NCI-H1694 treated with DMSO at 0.1 percent for 48 hours (cell line): ENCODE measurements around the gene XRCC4.

Experiments used
- DNase-seq: peaks from one replicate; lab custom pipeline; 2025; lab: John Stamatoyannopoulos, UW

XRCC4 gene

DNA sequence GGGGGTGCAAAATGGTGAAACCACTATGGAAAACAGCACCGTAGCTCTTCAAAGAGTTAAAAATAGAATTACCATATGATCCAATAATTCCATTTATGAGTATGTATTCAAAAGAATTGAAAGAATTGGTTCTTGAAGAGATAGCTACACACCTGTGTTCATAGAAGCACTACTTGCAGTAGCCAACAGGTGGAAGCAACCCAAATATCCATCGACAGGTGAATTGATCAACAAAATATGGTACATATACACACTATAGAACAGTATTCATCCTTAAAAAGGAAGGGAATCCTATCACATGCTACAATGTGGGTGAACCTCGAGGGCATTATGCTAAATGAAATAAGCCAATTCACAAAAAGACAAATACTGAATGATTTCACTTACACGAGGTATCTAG lies 308.5 kb downstream of the XRCC4 start:
- DNase-seq, result no peak

DNA sequence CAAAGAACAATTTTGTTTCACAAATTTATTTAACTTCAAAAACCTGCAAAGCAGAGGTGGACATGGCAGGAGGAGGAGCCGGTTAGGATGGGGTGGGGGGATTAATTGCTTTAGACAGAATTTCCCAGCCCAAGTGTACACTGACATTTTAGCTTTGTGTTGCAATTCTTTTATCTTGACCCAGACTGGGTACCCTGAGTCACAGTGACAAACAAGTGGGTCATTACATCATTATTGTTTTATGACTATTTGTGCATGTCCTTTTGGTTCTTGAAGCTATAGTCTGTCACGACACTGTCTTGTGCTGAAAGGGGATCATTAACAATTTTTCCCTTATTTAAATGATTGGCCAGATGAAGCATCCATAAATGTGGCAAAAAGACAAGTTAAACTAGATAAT lies 309.7 kb downstream of the XRCC4 start:
- DNase-seq, result no peak

DNA sequence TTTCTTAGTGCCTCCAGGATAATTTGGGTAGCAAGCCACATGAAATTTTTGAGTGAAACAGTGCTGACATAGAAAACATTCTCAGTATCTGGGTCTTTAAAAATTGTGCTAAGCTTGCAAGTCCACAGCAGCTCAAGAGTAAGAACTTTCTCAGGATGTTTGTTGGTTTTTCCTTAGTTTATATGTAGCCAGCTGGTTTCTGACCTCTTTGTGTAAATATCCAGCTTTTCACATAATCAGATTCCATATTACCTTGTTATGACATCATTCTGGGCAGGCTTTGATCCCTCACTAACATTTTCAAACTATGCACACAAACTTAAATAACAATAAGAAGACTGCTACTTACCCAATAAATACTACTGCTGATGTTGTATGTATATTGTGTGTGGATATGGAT lies 311.3 kb downstream of the XRCC4 start:
- no peak for DNase-seq

DNA sequence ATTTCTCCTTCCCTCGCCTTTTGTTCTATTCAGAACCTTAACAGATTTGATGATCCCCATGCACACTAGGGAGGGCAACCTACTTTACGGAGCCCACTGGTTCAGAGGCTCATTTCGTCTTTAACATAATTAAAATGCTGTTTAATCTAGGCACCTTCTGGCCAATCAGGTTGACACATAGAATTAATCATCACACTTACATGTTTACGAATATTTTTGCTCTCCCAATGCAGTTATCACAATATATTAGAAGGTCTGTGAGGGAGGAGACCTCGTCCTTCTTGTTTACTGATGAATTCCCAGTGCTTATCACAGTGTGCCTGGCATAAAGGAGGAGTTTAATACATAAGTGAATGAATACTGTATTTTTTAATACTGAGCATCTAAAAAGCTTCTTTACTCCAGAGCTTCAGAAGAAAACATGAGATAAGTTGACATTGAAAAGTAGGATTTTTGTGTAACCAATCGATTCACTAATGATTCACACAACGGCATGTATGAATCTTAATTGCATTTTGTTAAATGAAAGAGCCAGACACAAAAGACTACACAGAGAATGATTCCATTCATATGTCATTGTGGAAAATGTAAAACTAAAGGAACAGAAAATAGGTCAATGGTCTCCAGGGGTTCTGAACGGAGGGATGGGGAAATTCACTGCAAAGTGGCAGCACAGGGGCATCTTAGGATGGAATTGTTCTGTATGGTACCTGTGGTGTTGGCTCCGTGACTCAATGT lies 315.6 kb downstream of the XRCC4 start:
- DNase-seq, result no peak

DNA sequence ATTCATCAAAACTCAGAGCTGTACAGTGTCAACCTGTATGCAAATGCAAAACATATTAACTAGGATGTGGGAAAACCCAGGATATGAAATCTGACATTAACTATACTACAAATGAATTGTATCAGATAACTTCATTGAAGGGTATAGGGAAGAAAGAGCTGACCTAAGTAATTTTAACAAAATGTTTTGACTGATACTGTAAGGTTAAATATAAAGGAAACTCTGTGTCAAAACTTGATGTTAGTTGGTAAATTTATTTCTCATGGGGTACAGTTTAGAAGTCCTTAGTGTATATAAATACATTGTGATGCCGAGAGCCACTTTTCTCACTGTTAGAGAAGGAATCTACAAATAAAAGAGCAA lies 316.1 kb downstream of the XRCC4 start:
- no peak for DNase-seq

DNA sequence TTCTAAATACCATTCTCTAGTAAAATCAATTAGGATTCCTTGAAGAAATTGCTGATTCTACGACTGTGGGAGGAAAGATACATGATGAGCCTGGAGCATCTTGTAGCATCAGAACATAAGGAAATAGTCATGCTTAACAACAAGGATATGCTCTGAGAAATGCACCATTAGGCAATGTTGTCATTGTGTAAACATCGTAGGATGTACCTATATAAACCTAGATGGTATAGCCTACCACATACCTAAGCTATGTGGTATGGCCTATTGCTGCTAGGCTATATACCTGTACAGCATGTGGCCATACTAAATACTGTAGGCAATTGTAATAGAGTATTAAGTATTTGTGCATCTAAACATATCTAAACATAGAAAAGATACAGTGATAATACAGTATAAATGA lies 316.8 kb downstream of the XRCC4 start:
- no peak for DNase-seq

DNA sequence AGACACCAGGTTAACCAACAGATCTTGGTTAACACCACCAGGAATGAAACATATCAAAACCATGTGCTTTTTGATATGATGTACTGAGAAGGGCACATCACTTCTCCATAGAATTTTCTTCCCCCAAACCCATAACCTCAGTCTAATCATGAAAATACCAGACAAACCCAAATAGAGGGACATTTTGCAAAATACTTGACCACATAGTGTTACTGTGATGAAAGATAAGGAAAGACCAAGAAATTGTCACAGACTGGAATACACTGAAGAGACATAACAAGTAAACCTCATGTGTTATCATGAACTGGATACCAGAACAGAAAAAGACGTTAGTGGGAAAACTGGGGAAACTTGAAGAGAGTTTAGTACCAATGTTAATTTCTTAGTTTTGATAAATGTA lies 319.3 kb downstream of the XRCC4 start:
- DNase-seq, result no peak

DNA sequence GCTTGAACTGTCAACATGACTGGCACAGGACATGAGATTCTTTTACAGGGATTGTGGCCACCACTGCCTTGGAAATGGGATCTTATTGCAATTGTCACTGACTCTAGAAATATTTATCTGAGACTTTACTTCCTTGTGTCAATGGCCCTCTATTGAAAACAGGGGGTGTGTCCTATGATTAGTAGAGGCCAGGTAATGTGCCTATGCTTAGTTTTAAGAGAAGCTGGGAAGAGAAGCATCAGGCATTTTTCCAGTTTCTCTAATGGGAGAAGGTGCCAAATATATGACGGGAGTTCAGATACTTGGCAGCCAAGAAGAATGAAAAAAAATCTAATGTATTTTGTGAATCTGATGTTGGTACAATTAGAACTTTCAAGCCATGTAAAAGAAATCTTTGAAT lies 320.3 kb downstream of the XRCC4 start:
- no peak for DNase-seq

DNA sequence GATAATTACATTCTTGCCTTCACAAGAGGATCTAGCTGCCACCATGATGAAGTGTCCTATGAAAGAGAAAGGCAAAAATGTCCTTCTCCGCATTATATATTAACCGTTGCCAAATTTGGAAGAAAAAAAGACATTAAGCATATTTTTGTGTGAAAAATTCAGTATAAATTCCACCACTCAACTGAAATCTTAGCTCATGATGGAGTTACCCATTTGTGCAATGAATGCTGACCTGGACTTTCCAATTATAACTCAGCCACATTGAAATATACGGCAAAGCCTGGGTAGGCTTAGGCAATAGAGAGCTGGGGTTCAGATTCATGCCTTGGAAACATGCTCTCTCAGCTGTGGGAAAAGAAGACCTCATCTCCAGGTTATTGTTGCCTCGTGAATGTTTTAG lies 322.9 kb downstream of the XRCC4 start:
- no peak for DNase-seq

DNA sequence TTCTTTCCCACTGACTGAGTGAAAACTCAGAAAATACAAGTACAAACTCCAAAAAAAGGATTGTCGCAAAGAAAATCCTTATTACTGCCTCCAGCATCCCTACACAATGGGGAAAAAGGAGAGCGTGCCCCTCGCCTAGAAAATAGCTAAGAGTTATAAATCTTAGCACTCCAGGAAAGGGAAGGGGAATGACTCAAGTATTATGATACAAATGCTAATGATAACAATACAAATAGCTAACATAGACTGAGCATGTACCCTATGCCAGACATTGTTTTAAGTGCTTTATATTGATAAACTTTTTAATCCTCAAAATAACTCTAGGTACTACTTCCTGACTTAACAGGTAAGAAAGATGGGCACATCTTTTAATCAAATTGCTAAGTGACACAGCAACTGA lies 323.4 kb downstream of the XRCC4 start:
- no peak for DNase-seq

DNA sequence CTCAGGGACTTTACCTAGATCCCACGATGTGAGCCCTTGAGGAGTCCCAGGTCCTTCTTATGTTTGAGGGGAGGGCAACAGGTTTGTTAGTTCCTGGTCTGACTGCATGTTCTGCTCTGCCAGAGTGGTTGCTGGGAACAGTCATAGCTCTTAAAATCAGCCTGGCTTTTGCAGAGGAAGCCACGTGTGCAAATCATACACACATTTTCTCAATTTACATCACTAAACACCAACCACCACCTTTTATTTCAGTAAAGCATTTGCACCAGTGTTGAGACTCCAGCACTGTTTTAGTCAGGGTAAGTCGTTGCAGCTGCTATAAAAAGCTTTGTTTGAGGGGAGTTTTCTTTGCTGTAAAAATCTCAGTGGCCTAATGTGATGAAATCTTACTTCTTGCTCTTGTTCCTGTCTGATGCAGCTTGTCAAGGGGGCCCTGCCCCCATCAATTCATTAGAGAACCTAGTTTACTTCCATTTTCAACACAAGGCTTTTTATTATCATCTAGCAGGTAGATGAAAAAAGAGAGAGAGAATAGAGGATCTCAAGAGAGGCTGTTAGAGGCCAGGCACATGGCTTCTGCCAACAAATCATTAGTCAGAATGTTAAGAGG lies 323.9 kb downstream of the XRCC4 start:
- no peak for DNase-seq

DNA sequence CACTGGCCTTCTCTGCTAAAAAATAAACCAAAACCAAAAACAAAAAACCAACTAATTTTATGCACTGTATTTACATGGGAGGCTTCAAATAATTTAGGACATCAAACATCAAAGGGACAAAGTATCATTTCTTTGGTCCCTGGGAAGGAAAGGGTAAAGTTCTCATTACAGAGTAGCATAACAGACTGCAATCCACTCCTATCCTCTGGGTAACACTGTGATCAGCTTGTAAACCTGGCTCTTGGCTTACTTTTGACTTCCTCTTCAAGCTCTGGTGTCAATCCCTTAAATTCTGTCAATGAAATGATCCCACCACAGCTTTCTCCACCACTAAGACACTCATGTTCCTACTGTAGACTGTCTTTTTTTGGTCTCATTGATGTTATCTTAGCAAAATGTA lies 324.4 kb downstream of the XRCC4 start:
- no peak for DNase-seq
